ENCODE measurements around the gene ZNF253.
"Not testable (repeated sequence)": the region's sequence is repeated elsewhere in the genome, so short reads cannot be mapped to it uniquely, and the experiment has no call there.

ZNF253 gene

DNA sequence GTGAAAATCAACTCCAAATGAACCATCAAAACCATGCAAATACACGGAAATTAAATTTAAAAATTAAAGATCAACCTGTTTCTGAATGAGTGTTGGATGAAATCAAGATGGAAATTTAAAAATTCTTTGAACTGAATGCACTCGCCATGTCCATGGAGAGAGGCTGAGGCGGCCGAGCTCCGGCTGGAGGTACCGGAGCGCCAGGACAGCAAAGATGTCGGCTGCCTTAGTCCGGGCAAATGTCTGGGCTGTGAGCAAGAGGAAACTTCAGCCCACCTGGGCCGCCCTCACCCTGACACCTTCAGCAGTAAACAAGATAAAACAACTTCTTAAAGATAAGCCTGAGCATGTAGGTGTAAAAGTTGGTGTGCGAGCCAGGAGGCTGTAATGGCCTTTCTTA lies 38.8 kb upstream of the ZNF253 start:
- no peak overlapping the region for H3K4me3 ChIP-seq (ENCODE audit: control insufficient read depth, low read depth, low read length)
- TF ChIP-seq, protein P1, sequence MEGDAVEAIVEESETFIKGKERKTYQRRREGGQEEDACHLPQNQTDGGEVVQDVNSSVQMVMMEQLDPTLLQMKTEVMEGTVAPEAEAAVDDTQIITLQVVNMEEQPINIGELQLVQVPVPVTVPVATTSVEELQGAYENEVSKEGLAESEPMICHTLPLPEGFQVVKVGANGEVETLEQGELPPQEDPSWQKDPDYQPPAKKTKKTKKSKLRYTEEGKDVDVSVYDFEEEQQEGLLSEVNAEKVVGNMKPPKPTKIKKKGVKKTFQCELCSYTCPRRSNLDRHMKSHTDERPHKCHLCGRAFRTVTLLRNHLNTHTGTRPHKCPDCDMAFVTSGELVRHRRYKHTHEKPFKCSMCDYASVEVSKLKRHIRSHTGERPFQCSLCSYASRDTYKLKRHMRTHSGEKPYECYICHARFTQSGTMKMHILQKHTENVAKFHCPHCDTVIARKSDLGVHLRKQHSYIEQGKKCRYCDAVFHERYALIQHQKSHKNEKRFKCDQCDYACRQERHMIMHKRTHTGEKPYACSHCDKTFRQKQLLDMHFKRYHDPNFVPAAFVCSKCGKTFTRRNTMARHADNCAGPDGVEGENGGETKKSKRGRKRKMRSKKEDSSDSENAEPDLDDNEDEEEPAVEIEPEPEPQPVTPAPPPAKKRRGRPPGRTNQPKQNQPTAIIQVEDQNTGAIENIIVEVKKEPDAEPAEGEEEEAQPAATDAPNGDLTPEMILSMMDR (conservative IDR thresholded peaks at IDR 0.05; ENCODE audit: control insufficient read depth, insufficient read depth, low read depth, low read length), result no peak
- DNase-seq (ENCODE audit: low read depth), result no peak

DNA sequence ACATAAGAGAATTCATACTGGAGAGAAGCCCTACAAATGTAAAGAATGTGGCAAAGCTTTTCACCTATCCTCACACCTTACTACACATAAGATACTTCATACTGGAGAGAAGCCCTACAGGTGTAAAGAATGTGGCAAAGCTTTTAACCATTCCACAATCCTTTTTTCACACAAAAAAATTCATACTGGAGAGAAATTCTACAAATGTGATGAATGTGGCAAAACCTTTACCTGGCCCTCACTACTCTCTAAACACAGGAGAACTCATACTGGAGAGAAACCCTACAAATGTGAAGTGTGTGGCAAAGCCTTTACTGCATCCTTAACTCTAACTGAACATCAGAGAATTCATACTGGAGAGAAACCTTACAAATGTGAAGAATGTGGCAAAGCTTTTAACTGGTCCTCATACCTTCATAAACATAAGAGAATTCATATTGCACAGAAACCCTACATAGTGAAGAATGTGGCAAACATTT lies 30.1 kb upstream of the ZNF253 start:
- TF ChIP-seq, protein P1 (conservative IDR thresholded peaks at IDR 0.05; ENCODE audit: control insufficient read depth, insufficient read depth, low read depth, low read length), result no peak
- DNase-seq (ENCODE audit: low read depth), result no peak
- H3K4me3 ChIP-seq (ENCODE audit: control insufficient read depth, low read depth, low read length), result no peak overlapping the region

DNA sequence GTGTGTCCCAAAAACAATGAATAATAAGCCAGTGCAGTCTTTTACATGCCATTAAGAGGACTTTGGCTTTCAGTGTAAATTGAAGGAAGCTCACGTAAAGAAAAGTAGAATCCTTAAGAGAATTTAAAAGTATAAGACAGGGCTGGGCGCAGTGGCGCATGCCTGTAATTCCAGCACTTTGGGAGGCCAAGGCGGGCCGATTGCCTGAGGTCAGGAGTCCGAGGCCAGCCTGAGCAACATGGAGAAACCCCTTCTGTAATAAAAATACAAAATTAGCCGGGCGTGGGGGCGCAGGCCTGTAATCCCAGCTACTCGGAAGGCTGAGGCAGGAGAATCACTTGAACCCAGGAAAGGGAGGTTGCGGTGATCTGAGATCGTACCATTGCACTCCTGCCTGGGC lies 17.9 kb upstream of the ZNF253 start:
- TF ChIP-seq, protein P1 (conservative IDR thresholded peaks at IDR 0.05; ENCODE audit: control insufficient read depth, insufficient read depth, low read depth, low read length), result no peak

DNA sequence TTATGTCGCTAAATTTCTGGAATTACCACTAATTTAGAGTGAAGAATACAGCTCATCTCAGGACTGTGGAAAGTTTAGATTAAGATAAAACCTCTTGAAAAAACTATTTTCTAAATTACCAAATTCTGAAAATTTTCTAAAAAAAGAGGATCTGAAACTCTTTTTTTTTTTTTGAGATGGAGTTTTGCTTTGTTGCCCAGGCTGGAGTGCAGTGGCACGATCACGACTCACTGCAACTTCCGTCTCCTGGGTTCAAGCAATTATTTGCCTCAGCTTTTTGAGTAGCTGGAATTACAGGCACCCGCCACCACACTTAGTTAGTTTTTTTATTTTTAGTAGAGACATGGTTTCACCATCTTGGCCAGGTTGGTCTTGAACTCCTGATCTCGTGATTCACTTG lies 16.6 kb upstream of the ZNF253 start:
- no peak overlapping the region for H3K4me3 ChIP-seq (ENCODE audit: control insufficient read depth, low read depth, low read length)
- no peak for DNase-seq (ENCODE audit: low read depth)
- TF ChIP-seq, protein P1 (conservative IDR thresholded peaks at IDR 0.05; ENCODE audit: control insufficient read depth, insufficient read depth, low read depth, low read length), result no peak

More for the DNA sequence above, 17.9 kb upstream of the ZNF253 start:
- H3K4me3 ChIP-seq (ENCODE audit: control insufficient read depth, low read depth, low read length), result no peak overlapping the region
- no peak for DNase-seq (ENCODE audit: low read depth)

DNA sequence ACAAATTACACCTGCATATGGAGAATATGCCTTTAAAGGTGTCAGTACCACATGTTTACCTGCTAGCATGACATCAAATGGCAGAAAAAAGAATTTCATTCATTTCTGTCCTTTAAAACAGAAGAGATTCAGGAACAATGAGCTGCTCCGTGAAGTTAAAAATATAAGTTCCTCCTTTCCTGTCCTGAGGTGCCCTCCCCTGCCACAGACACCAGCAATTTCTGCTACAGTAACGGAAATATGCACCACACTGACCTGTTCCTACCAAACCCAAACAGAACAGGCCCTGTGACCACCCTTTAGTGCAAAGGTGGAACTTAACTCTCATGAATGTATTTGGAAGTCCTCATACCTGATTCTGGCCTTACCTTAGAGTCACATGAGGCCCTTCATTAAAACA lies 13.9 kb upstream of the ZNF253 start:
- not testable (repeated sequence) for H3K4me3 ChIP-seq (ENCODE audit: control insufficient read depth, low read depth, low read length); DNase-seq (ENCODE audit: low read depth)

DNA sequence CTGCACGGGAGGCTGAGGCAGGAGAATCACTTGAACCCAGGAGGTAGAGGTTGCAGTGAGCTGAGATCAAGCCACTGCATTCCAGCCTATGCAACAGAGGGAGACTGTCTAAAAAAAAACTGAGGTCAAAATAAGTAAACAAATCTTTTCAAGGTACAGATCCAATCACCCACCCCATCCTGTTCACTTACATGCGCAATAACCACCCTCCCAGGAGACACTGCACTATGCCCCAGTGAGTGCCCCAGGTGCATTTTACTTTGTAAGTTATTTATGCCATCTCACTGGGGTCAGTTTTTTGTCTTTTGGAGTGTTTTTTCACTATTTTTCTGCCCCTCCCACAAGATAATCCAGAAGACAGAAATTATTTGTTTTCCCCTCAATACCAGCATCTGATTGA lies 6.9 kb upstream of the ZNF253 start:
- TF ChIP-seq, protein P1 (conservative IDR thresholded peaks at IDR 0.05; ENCODE audit: control insufficient read depth, insufficient read depth, low read depth, low read length), result no peak
- H3K4me3 ChIP-seq (ENCODE audit: control insufficient read depth, low read depth, low read length), result no peak overlapping the region
- DNase-seq (ENCODE audit: low read depth), result no peak

DNA sequence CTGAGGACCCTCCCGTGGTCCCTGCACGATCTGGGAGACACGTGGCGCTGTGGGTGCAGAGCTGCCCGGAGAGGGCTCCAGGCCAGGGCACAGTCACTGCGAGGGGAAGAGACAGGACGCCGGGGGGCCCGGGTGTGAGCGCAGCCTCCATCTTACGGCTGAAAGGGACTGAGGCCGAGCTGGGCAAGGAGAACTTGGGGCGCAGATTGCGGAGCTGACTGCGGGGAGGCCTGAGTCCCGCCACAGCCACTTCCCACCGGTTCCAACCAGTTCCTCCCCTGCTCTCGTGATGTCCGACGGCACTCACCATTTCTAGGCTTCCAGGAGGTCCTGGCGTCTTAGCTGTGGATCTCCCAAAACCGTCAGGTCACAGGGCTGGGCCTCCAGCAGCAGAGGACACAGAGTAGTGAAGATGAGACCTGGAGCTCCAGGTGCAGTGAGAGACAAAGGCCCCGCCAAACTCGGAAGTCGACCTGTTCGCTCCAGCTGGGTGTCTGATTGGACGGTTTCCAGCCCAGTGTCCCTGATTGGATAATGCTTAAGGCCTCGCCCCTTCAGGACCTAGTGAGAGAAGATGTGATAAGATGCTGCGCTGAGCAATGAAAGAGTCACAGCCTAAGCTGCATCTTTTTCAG lies 4.8 kb upstream of the ZNF253 start:
- TF ChIP-seq, protein P1 (conservative IDR thresholded peaks at IDR 0.05; ENCODE audit: control insufficient read depth, insufficient read depth, low read depth, low read length), result no peak
- H3K4me3 ChIP-seq (ENCODE audit: control insufficient read depth, low read depth, low read length), result no peak overlapping the region
- DNase-seq (ENCODE audit: low read depth), result no peak

Measured in fibroblast of mammary gland (primary cell).